Adipose tissue (tissue), 3 donors: ENCODE data around the gene ANP32A. TPM values are rescaled to one million over a fixed set of nuclear protein-coding genes. Genes with fewer than 3 reads are reported as not detected.

Experiments used
- H3K27ac ChIP-seq: one replicate; pipeline ENCODE4 v1.5.1; 2013; ENCODE audit warnings: low read depth, low read length
- WGBS, 3 donors: extraction: QIAGEN DNeasy Blood & Tissue Kit; methylation state at CpG; one replicate each; pipeline ENCODE4 v1.1.7; 2013; 5-methylcytosine and 5-hydroxymethylcytosine counted together
- polyA plus RNA-seq, 3 donors: library from polyadenylated mRNA; stranded (reverse); fragments of 200-250 nt; gene quantifications; one replicate each; pipeline ENCODE4 v1.2.3, GENCODE V29; 2013
- donor health status: healthy with polysubstance abuse.
- donor health status: Bipolar disorder and iron deficiency.
- donor health status: healthy.

ANP32A gene
- polyA plus RNA-seq, 3 donors = 41.9 to 81.2 (median 79.5) TPM

DNA sequence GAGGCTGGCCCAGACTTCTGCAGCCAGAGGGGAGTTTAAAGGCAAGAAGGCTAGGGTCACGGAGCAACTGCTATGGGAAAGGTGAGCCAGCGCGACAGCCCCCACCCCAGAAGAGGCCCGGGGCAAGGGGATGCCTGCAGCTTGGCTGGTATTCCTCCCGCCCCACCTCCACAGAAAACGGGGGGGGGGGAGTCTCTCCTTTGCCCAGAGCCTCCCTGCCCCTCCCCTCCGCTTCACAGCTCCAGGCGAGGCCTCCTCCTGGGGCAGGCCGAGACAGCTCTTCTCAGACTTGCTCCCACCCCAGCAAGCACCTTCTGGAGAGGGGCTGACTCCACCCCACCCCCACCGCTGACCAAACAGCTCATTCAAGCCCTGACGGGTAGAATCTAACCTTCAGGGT lies 13.4 kb downstream of the ANP32A start:
- 71 to 75% (median 72%) methylated on average over 8 to 11 of the region's 11 CpGs for WGBS, 3 donors
- no peak overlapping the region for H3K27ac ChIP-seq

DNA sequence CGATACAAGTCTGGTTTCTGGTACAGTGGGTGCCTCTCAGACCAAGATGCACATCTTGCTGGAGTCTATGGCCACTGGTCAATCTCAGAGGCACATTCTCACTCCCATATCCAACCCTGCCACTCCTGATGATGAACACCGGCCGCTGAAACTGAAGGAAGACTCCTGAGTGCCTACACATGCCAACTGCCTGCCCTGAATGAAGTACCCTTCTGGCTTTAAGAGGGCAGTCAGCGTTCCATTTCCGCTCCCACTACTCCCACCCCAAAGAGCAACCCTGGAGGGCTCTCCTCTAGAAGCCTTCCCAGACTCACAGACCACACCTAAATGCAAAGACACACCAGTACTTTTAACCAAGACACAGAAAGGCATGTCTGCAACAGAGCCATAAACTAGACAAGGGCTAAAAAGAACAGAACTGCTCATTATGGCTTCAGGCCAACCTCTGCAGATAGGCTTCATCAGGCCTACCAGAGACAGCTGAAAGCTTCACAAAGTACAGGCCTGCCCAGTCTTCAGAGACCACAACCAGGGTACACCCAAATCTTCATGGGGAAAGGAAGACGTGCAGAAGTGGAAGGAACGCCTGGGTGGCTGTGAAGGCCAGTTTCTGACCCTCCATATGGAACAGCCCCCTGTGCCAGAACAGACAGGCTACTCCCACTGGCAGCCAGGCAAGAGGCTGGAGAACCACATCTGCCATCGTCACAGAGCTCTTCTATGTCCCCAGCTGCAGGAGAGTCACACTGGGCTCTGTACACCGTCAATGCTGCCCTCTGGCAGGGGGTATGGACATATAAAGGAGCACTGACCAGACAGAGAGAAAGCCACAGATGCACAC lies 14.3 kb downstream of the ANP32A start:
- WGBS, 3 donors = 62 to 73% (median 65%) methylated on average over 9 of the region's 9 CpGs
- no peak overlapping the region for H3K27ac ChIP-seq

DNA sequence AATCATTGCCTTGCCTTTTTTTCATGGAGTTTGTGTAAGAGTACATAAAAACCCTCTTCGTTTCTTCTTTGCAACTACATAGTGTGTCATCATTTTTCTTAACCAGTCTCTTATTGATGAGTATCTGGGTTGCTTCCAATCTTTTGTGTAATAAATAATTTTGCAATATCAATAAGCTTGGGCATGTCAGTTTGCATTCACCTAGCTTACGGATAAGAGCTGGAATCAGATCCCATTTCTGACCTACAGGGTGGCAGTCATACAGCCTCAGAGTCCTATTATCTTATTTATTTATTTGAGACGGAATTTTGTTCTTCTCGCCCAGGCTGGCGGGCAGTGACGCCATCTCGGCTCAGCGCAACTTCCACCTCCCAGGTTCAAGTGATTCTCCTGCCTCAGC lies 18.3 kb downstream of the ANP32A start:
- 79 to 85% (median 81%) methylated on average over 8 of the region's 8 CpGs for WGBS, 3 donors
- no peak overlapping the region for H3K27ac ChIP-seq

DNA sequence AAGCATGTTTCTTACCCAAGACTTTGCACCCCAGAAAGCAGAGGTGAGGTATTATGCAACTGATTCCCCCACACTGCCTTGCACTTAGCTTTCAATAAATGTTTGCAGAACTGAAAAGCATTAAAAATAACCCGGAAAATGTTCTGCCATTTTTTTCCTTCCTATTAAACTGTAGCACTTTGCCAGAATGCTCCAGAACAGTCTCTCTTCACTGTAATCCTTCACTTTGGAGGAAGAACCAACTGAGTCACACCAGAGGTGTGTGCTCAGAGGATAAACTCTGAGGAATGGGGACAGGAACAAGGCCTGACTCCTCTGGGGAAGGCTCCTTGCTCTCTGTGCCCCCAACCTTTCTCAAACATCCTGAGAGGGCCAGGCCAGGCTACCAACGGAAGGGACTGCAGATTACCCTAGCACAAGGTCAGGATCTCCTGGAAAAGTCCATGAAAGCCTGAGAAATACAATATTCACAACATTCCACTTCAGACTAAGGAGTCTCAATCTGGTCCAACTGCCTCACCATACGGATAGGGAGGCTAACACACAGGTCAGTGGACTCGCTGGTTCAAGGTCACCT lies 19.0 kb downstream of the ANP32A start:
- WGBS, 3 donors = 41 to 63% (median 54%) methylated on average over 4 of the region's 4 CpGs
- H3K27ac ChIP-seq = no peak overlapping the region

DNA sequence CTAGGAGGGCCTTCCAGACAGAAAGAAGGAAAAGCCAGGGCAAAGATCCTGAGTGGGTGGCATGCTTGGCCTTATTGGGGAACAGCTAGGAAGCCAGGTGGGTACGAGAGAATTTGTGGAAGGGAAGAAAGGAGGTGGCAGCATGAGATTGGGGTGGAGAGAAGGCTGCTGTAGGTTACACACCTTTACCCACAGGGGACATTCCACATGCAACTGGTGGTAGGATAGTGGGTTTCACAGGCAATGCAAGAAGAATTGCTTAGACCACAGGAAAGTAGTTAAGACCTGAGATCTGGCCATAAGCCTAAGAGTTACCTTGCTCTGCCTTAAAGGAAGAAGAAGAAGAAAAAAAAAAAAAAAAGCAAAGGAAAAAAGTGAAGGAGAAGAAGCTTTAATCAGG lies 19.8 kb downstream of the ANP32A start:
- WGBS, 3 donors = 82 to 95% (median 84%) methylated on average over 1 of the region's 1 CpG
- H3K27ac ChIP-seq = no peak overlapping the region

DNA sequence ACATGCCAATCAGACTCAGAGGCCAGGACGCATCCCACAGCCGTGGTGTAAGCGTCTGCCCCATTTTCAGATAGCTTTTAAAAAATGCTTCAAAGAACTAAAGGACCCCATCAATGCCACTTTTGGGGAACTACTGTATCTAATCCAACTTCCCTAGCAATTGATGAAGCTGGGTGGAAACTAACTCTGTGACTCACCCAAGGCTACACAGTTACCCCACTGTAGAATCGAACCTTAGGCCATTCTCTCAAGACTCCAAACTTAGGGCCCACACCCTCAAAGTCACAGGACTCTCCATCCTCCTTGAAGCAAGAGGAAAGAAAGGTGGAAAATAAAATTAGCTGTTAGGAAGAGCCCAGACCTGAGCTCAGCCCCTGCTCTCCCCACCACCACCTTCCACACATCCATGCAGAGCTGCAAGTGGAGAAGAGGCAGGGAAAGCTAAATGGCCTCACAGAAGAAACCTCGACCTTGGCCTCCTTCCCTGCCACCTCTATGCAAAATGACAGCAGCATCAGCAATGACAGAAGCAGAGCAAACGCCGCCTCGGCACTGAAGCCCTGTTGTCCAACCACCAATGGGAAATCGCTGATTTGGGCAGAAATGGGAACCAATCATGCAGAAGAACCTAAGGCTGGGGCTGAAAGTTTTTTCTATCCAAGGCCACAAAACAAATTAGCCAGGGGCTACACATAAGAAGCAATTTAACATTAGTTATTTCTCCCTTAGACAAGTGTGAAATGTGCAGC lies 22.2 kb downstream of the ANP32A start:
- no peak overlapping the region for H3K27ac ChIP-seq
- WGBS, 3 donors = 59 to 75% (median 70%) methylated on average over 9 of the region's 9 CpGs

DNA sequence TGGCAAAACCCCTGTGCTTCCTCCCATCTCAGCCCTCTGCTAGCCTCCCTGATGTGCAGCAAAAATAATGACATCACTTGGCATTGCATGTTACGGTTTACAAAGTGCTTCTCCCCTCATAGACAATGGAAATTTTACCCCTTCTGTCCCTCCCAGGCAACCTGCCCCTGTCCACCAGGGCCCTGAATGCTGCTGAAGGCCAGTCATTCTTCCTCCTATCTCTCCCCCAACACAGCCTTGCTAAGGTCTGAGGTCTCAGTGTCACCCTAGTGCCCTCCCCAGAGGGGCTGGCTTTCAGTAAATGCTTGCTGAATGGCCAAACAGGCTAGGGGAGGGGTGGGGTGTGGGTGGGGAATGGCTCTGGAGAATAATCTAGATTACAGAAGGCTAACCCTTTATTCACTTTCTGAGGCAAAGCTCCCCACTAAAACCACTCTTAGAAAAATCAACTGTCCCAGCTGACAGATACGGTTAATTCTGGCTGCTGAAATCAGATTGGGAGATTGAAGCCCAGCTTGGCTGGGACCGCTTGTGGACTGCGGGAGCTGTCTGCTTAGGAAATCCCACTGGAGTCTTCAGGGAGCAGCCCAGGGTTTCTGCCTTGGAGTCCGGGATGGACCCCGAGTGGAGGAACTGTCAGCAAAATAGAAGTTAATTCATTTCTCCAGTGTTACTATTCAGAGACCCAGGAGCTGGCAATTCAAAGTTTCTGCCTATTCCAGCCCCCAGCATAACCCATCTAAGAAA lies 22.9 kb downstream of the ANP32A start:
- H3K27ac ChIP-seq = no peak overlapping the region

DNA sequence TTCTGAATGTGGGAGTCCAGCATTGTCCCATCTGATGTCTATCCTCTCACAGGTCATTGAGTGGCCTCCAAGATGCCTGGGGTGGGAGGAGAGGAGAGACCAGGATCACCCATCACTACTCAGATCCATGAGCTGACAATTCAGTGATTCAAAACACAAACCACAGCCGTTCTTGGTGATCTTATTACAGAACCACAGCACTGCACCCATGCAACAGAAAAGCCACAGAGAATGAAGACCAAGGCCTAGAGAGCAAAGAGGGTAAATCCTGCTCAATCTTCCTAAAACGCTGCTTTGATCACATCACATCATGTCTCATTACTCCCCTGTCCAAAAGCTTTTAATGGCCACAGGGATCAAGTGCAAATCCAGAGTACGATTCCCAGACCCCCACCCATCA lies 23.5 kb downstream of the ANP32A start:
- no peak overlapping the region for H3K27ac ChIP-seq
- 52 to 75% (median 54%) methylated on average over 3 of the region's 3 CpGs for WGBS, 3 donors

More for the DNA sequence above, 22.9 kb downstream of the ANP32A start:
- WGBS, 3 donors = 46 to 79% (median 48%) methylated on average over 6 of the region's 6 CpGs

DNA sequence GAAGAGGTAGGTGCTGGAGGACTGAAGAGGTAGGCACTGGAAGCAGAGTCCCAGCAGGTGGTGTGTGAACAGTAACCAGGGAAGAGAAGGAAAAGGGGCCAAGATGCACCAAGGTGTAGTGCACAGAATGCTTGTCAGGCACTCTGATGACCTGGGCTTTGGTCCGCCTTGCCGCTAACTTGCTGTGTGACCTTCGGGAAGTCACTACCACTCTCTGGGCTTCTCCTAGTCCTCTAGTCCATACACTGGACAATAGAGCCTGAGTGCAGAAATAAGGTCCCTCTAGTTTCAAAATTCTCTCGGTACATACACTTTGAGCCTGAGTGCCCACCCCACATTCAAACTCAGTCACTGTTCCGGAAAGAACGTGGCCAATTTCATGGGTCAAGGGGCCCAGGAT lies 24.1 kb downstream of the ANP32A start:
- H3K27ac ChIP-seq = no peak overlapping the region
- 91 to 96% (median 92%) methylated on average over 6 of the region's 6 CpGs for WGBS, 3 donors

DNA sequence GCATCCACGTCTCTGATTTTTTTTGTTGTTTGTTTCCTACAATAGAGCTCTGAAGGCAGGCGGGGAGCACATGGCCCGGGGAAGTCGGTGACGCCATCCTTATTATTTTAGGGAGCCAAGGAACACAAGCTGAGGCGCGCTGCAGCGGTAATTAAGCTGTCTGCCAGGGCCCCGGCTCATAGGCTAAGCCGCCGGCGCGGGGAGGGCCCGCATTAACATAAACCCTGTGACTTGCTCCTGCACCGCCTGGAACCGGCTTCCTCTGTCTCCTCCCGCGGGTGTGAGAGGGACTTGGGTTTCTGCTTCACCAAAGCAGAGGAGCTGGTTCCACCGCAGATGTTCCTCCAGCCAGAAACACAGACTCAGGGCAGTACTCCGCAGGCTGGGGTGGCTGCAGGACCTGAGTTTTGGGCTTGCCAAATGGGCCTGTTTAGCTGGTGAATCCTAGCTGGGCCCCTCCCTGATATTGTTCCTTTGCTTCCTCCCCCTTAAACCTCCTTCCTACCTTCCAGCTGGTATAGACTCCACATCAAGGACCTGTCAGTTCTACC lies 25.3 kb downstream of the ANP32A start:
- WGBS, 3 donors = 7 to 27% (median 10%) methylated on average over 20 of the region's 20 CpGs
- no peak overlapping the region for H3K27ac ChIP-seq

DNA sequence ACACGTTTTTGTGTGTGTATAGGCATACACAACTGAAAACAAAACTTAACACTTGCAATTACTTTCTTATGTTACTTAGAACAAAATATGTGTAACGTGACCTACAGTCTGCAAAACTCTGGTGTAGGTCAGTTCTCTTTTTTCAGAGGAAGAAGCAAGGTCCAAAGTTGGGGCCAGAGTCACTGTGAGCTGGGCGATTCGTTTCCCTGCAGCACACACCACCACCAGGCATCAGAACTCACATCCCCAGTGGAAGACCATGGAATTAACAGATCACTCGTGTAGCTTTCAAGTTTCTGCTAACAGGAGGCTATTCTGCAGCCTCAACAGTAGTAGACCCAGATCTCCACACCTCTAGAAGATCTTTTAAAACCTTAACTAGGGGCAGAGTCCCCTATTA lies 25.8 kb downstream of the ANP32A start:
- WGBS, 3 donors = 15 to 45% (median 24%) methylated on average over 5 of the region's 5 CpGs
- no peak overlapping the region for H3K27ac ChIP-seq

DNA sequence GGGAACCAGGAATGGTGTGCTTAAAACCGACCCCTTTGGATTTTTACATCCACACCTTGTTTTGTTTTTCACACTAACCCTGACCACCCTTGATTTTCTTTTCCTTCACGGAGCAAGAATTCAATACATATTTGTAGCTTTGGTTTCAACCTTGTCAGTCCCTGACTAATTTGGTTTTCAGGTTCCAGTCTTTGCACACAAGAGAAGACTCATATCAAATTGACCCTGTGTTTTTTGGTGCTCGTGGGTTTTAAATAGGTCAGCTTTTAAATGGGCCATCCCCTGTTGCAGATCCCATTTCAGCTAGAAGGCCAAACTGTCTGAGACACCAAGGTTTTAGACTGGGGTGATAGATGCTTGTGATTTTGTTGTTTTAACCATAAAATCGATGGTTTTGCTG lies 26.4 kb downstream of the ANP32A start:
- H3K27ac ChIP-seq = no peak overlapping the region
- WGBS, 3 donors = 67 to 69% (median 67%) methylated on average over 4 of the region's 4 CpGs

DNA sequence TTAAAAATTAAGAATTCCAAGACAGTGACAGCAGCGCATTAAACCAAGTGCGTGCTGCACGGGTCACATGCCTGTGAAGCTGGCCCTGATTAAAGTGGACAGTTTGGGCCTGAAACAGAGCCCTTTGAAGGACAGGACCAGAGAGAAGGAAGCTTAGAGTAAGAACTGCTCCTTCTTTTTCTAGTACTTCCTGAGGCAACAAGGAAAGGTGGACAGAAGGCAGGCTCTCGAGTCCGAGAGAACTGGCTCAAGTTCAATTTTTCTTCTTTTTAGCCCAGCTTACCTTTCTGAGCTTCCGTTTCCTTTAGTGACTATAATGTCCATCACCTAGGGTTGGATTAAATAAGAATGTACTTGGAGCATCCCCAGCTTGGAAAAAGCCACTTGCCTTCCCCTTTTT lies 26.9 kb downstream of the ANP32A start:
- H3K27ac ChIP-seq = no peak overlapping the region
- WGBS, 3 donors = 39 to 81% (median 78%) methylated on average over 6 of the region's 6 CpGs

DNA sequence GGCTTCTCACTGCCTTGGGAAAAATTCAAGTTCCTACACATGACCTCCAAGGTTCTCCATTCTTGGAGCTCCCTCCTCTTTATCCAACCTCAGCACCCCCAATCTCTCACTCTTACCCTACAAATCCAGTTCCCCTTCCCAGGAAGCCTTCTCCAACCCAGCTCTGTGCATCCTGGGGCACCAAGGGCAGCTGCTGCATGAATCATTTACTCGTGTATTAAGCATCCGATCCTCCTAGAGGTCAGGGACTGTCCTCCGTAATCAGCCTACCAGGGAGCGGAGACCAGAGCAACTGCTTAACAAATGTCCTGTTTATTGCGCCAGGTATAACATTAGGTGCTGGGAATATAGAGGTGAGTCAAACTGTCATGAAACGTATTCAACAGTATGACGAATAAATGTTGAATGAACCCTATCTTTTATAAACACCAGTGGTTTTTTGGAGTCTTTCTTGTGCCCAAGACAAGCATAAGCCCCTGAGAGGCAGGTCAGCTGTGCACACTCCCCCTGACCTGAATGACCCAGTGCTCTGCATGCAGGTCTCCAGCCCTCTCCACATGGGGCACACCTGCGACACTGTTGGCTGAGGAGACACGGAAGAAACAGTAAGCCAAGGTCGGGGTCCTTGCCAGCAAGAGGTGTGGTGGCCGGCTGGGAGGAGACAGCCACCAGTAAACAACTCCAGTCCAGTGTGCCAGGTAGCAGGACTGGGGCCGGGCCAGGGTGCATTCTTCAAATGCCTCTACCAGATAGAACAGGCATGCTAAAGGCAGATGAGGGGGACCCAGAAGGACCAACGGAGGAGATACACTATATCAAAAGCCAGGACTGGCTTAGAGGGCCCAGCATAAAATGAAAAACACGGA lies 27.6 kb downstream of the ANP32A start:
- H3K27ac ChIP-seq = no peak overlapping the region
- 30 to 77% (median 75%) methylated on average over 14 of the region's 14 CpGs for WGBS, 3 donors

DNA sequence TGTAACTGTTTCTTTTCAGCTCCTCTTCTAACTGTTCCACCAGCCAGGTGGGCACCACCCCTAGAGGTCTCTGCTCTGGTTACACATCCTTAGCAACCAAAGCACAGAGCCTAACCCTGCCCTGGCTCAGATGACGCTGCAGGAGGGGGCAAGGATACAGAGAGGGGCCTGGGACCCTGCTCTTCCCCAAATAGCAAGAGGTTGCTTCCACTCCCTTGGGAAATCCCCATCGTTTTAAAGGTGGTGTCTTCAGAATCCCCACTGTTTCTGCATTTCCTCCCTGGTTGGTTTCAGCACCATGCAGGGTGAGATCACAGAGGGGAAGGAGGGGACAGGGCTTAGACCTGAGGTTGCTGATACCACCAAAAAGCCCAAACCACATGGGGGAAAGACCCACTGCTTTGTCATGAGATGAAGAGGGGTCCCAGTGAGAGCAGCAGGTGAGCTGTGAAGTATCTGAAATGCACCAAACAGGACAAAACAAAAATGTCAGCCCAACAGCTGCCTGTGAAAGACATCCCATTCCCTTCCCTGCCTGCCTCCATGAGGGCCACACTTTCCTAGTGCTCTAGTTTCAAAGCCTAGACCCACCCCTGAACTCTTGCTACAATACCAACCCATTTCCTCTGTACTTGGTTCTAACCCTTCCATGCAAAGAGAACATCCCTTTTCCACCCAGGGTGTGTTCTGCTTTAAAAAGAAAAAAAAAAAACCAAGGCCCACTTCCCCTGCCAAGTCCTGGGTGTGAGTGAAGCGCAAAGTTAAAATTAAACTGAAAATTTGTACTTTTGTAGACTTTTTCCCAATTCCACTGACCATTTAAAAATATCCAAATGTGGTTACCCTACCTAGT lies 29.0 kb downstream of the ANP32A start:
- WGBS, 3 donors = 36 to 80% (median 47%) methylated on average over 3 of the region's 3 CpGs
- H3K27ac ChIP-seq = no peak overlapping the region

DNA sequence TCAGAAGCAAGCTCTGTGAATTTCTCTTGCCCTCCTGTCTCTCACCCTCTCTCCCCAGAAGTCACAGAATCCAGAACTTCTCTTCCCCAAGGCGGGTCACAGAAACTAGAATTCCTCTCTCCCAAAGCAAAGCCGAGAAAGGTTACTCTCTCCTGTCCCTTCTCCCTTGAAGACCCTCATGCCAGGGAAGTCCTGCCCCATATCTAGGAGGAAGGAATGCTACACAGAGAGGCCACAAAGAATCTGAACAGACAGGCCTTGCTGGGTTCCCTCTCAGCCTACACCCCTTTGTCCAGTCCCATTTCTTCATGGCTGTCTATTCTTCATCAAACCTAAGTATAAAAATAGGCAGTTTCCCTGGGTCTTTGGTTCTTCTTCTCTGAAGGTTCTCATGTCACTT lies 29.8 kb downstream of the ANP32A start:
- WGBS, 3 donors = 90 to 100% (median 92%) methylated on average over 2 of the region's 2 CpGs
- no peak overlapping the region for H3K27ac ChIP-seq

DNA sequence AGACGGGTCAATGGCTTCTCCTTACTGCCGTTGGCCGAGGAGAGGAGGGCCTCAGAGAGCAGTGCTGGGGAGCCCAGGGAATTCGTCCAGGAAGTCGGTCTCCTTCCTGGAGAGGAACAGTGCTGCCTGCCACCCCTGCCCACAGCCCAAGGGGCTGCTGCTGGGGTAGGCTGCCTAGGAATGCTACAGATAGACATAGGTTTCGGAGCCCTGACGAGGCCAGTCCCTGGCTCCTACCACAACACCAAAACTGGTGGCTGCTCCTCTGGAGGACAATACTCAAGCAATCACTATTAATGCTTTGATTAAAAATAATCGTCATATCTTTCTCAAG lies 30.5 kb downstream of the ANP32A start:
- no peak overlapping the region for H3K27ac ChIP-seq
- WGBS, 3 donors = 53 to 70% (median 54%) methylated on average over 8 of the region's 8 CpGs
